ENCODE data around the gene ZNF652. TPM values are rescaled to one million over a fixed set of nuclear protein-coding genes. Genes with fewer than 3 reads are reported as not detected.

ZNF652 gene
- total RNA-seq, 2 donors from 2014 or later: 59.7 to 88.5 TPM

- TF ChIP-seq POLR2A (IDR thresholded peaks at IDR 0.05) (no peak), CTCF (IDR thresholded peaks at IDR 0.05) (no peak), POLR2AphosphoS5 (IDR thresholded peaks at IDR 0.05) (no peak)
- Histone ChIP-seq H3K27me3 (replicated peaks; ENCODE audit: insufficient read depth) (no peaks in the 10 kb centered on the region), H3K27ac (no peak overlapping the region), H3K36me3 (peaks cover 6 to 13% of the 10 kb centered on the region in 2 donors), H3K4me1 (replicated peaks) (peaks cover 11% of the 10 kb centered on the region), H3K9me3 (no peaks in the 10 kb centered on the region), H3K4me3 (no peak overlapping the region)
- WGBS: 86% methylated on average over 9 of the region's 9 CpGs
- intact Hi-C loops (cut with DNase I): loop anchor here (10.0 kb wide), 1 partner anchor 148 kb away; no protein-coding TSS in a partner anchor
- no peak for DNase-seq (ENCODE audit: low spot score)
Observed at GRCh38 chr17:49406421-49407061, 44.5 kb upstream of the ZNF652 start.

GRCh38 chr17:49404906-49405305 lies 42.9 kb upstream of the ZNF652 start:
- peaks cover 6 to 9% of the 10 kb centered on the region in 2 donors for H3K36me3 ChIP-seq
- no peaks in the 10 kb centered on the region for H3K27me3 ChIP-seq (replicated peaks; ENCODE audit: insufficient read depth)
- H3K9me3 ChIP-seq: no peaks in the 10 kb centered on the region
- TF ChIP-seq POLR2A (IDR thresholded peaks at IDR 0.05) (no peak), CTCF (IDR thresholded peaks at IDR 0.05) (no peak), POLR2AphosphoS5 (IDR thresholded peaks at IDR 0.05) (no peak)
- no peak overlapping the region for H3K4me3 ChIP-seq
- intact Hi-C loops (cut with DNase I): loop anchor here (10.0 kb wide), 1 partner anchor 150 kb away; no protein-coding TSS in a partner anchor
- H3K27ac ChIP-seq: peak overlapping the region; percentile 84 to 87
- 93% methylated on average over 14 of the region's 14 CpGs for WGBS
- no peak for DNase-seq (ENCODE audit: low spot score)
- peaks cover 11% of the 10 kb centered on the region for H3K4me1 ChIP-seq (replicated peaks)

- no peak for DNase-seq (ENCODE audit: low spot score)
- Histone ChIP-seq H3K9me3 (no peaks in the 10 kb centered on the region), H3K36me3 (peaks cover 6 to 9% of the 10 kb centered on the region in 2 donors), H3K4me1 (replicated peaks) (peaks cover 11% of the 10 kb centered on the region), H3K27ac (peak overlapping the region; percentile 84 to 87), H3K4me3 (no peak overlapping the region), H3K27me3 (replicated peaks; ENCODE audit: insufficient read depth) (no peaks in the 10 kb centered on the region)
- WGBS: 80% methylated on average over 12 of the region's 12 CpGs
- TF ChIP-seq POLR2AphosphoS5 (IDR thresholded peaks at IDR 0.05): no peak
- no peak for TF ChIP-seq CTCF (IDR thresholded peaks at IDR 0.05)
- no peak for TF ChIP-seq POLR2A (IDR thresholded peaks at IDR 0.05)
- intact Hi-C loops (cut with DNase I): loop anchor here (10.0 kb wide), 1 partner anchor 150 kb away; no protein-coding TSS in a partner anchor
Observed at GRCh38 chr17:49404361-49404760, 42.3 kb upstream of the ZNF652 start.

GRCh38 chr17:49403514-49404289 lies 41.7 kb upstream of the ZNF652 start:
- TF ChIP-seq POLR2A (IDR thresholded peaks at IDR 0.05): no peak
- TF ChIP-seq CTCF (IDR thresholded peaks at IDR 0.05): no peak
- TF ChIP-seq POLR2AphosphoS5 (IDR thresholded peaks at IDR 0.05): peak; percentile 92
- Histone ChIP-seq H3K36me3 (peaks cover 6 to 9% of the 10 kb centered on the region in 2 donors), H3K4me1 (replicated peaks) (peaks cover 11% of the 10 kb centered on the region), H3K27ac (peak overlapping the region; percentile 84 to 87), H3K9me3 (no peaks in the 10 kb centered on the region), H3K4me3 (no peak overlapping the region), H3K27me3 (replicated peaks; ENCODE audit: insufficient read depth) (no peaks in the 10 kb centered on the region)
- WGBS: 45% methylated on average over 10 of the region's 10 CpGs
- peak; percentile 71 for DNase-seq (ENCODE audit: low spot score)
- intact Hi-C loops (cut with DNase I): loop anchor here (10.0 kb wide), 1 partner anchor 151 kb away; no protein-coding TSS in a partner anchor

Data from prostate gland (tissue), 2 donors.